H1 (cell line): ENCODE data around the gene DNAJC16. TPM values are rescaled to one million over a fixed set of nuclear protein-coding genes. Genes with fewer than 3 reads are reported as not detected.

Experiments used
- JUN ChIP-seq: IDR thresholded peaks from 2 replicates; pipeline ENCODE4 v1.6.1; 2011; ENCODE audit warnings: low read depth, mild to moderate bottlenecking, improper control_type of control experiment, low read length
- polyA plus RNA-seq, 7 experiments: library from polyadenylated mRNA; depleted of rRNA in 3 of 7; stranded (reverse) in 5 of 7; unstranded in 2 of 7; fragments of >200 nt in 5 of 7; fragments of 200-250 nt in 2 of 7; gene quantifications; 1 replicate in 5 of 7; 2 replicates in 1 of 7; 4 replicates in 1 of 7; pipeline versions ENCODE4 v1.2.1 to v1.2.3, GENCODE V29; 2011 to 2013; ENCODE audit warnings: missing spikeins in 2 of 7, mixed read lengths in 2 of 7
- total RNA-seq: library from RNA; stranded (reverse); fragmentation: NEBNext Ultra II Directional; extraction: Animal tissue kit (Norgen Biotek cat#: 25700); gene quantifications from 2 replicates; pipeline ENCODE4 v1.2.1, GENCODE V29; 2021
- TF ChIP-seq, protein P1 (sequence below): fragments of 300-600 bp; sonication (generic); IDR thresholded peaks from 2 replicates; pipeline ENCODE4 v1.7.1; 2012; ENCODE audit warnings: low read length, moderate library complexity, mild to moderate bottlenecking, inconsistent platforms; ENCODE audit not compliant: insufficient replicate concordance

The DNAJC16 gene
- total and polyA plus RNA-seq, 2 of the 8 experiments (the other 6 are each of a cell fraction or from before 2014, with no cell fraction given), result 7.9 to 23.3 TPM

DNA sequence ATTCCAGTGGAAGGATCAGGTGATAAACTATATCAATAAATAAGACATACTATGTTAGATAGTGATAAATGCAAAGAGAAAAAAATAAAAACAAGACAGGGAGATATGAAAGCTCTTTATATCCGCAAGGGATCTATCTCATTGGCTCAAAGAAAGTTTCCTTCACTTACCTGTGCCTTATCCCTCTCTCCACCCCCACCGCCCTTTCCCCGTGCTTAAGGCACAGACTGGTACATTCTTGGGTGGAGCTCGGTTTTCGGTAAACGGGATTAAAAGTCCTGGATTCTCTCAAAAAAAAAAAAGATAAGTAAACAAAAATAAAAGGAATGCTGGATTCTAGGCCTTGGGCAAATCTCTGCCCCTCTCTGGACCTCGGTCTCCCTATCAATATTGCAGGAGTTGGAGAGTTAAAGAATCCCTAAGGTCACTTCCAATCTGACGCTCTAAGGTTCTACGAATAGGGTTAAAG, 593 bp upstream of the DNAJC16 start (continued):
- TF ChIP-seq, protein P1, sequence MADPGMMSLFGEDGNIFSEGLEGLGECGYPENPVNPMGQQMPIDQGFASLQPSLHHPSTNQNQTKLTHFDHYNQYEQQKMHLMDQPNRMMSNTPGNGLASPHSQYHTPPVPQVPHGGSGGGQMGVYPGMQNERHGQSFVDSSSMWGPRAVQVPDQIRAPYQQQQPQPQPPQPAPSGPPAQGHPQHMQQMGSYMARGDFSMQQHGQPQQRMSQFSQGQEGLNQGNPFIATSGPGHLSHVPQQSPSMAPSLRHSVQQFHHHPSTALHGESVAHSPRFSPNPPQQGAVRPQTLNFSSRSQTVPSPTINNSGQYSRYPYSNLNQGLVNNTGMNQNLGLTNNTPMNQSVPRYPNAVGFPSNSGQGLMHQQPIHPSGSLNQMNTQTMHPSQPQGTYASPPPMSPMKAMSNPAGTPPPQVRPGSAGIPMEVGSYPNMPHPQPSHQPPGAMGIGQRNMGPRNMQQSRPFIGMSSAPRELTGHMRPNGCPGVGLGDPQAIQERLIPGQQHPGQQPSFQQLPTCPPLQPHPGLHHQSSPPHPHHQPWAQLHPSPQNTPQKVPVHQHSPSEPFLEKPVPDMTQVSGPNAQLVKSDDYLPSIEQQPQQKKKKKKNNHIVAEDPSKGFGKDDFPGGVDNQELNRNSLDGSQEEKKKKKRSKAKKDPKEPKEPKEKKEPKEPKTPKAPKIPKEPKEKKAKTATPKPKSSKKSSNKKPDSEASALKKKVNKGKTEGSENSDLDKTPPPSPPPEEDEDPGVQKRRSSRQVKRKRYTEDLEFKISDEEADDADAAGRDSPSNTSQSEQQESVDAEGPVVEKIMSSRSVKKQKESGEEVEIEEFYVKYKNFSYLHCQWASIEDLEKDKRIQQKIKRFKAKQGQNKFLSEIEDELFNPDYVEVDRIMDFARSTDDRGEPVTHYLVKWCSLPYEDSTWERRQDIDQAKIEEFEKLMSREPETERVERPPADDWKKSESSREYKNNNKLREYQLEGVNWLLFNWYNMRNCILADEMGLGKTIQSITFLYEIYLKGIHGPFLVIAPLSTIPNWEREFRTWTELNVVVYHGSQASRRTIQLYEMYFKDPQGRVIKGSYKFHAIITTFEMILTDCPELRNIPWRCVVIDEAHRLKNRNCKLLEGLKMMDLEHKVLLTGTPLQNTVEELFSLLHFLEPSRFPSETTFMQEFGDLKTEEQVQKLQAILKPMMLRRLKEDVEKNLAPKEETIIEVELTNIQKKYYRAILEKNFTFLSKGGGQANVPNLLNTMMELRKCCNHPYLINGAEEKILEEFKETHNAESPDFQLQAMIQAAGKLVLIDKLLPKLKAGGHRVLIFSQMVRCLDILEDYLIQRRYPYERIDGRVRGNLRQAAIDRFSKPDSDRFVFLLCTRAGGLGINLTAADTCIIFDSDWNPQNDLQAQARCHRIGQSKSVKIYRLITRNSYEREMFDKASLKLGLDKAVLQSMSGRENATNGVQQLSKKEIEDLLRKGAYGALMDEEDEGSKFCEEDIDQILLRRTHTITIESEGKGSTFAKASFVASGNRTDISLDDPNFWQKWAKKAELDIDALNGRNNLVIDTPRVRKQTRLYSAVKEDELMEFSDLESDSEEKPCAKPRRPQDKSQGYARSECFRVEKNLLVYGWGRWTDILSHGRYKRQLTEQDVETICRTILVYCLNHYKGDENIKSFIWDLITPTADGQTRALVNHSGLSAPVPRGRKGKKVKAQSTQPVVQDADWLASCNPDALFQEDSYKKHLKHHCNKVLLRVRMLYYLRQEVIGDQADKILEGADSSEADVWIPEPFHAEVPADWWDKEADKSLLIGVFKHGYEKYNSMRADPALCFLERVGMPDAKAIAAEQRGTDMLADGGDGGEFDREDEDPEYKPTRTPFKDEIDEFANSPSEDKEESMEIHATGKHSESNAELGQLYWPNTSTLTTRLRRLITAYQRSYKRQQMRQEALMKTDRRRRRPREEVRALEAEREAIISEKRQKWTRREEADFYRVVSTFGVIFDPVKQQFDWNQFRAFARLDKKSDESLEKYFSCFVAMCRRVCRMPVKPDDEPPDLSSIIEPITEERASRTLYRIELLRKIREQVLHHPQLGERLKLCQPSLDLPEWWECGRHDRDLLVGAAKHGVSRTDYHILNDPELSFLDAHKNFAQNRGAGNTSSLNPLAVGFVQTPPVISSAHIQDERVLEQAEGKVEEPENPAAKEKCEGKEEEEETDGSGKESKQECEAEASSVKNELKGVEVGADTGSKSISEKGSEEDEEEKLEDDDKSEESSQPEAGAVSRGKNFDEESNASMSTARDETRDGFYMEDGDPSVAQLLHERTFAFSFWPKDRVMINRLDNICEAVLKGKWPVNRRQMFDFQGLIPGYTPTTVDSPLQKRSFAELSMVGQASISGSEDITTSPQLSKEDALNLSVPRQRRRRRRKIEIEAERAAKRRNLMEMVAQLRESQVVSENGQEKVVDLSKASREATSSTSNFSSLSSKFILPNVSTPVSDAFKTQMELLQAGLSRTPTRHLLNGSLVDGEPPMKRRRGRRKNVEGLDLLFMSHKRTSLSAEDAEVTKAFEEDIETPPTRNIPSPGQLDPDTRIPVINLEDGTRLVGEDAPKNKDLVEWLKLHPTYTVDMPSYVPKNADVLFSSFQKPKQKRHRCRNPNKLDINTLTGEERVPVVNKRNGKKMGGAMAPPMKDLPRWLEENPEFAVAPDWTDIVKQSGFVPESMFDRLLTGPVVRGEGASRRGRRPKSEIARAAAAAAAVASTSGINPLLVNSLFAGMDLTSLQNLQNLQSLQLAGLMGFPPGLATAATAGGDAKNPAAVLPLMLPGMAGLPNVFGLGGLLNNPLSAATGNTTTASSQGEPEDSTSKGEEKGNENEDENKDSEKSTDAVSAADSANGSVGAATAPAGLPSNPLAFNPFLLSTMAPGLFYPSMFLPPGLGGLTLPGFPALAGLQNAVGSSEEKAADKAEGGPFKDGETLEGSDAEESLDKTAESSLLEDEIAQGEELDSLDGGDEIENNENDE, result no peak
- no peak for TF ChIP-seq JUN
